Islet precursor cell (in vitro differentiated cells): ENCODE measurements around the gene COX18.

ENCODE experiments used
- DNase-seq: peaks from one replicate; pipeline ENCODE4 v3.0.0-alpha.2; 2018

The COX18 gene, protein sequence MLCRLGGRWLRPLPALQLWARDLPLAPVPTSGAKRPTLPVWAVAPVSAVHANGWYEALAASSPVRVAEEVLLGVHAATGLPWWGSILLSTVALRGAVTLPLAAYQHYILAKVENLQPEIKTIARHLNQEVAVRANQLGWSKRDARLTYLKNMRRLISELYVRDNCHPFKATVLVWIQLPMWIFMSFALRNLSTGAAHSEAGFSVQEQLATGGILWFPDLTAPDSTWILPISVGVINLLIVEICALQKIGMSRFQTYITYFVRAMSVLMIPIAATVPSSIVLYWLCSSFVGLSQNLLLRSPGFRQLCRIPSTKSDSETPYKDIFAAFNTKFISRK

GRCh38 chr4:73069338-73070073, at the start of gene COX18:
Gene COX18, minus strand, starts transcription at chr4:73069716. Its CDS starts 67 bp downstream, at chr4:73069649.
- DNase-seq: peak; percentile 99

DNA sequence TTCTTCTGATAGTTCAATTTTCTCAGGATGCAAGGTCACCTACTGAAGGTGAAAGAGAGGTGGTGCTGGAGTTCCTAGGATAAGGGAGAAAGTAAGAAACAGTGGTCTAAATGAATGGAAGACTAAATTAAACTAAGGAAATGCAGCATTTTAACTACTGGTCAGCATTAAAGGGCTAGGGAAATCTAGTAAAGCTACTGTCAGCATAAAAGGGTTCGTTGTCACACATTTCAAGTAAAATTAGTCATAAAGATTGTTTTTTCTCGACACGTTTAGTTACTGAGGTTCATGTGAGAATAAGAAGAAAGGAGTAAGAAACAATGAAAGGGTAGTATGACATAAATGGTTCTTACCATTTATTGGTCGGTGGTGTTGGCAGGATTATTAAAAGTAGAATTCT, 40.0 kb upstream of the COX18 start:
- no peak for DNase-seq

- no peak for DNase-seq
These were observed 35.2 kb upstream of the COX18 start for GRCh38 chr4:73104695-73105094.

DNA sequence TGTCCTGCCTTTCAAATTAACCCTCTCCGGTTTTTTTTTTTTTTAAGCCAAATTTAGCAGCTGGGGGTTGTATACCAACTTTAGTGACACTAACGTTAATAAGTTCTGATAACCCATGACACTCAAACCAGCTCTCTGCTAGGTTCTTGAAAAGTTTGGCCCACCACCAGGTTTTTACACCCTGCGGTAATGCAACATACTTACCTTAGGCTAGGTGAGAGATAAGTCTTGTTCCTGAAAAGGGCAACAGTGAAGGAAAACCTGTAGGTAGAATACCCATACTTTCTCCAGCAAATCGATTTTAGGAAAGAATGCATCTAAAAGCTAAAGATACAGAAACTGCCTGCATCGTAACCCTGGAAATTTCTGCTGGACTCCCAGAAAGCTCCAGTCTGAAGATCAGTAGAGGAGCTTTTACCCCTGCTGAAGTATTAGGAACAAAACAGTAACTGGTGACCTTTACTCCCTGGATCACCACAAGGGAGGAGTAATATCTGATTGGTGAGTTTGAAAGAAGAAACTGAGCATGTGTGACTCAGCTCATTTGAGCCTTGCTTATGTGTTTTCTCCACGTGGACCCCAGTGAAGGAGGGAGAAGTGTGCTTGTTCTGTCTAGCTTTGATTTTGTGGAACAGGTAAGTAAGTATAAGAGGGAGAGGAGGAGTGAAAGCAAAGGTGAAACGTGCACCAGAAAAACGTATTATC, 34.4 kb upstream of the COX18 start:
- no peak for DNase-seq

GRCh38 chr4:73099143-73099542, 29.6 kb upstream of the COX18 start:
- no peak for DNase-seq

DNA sequence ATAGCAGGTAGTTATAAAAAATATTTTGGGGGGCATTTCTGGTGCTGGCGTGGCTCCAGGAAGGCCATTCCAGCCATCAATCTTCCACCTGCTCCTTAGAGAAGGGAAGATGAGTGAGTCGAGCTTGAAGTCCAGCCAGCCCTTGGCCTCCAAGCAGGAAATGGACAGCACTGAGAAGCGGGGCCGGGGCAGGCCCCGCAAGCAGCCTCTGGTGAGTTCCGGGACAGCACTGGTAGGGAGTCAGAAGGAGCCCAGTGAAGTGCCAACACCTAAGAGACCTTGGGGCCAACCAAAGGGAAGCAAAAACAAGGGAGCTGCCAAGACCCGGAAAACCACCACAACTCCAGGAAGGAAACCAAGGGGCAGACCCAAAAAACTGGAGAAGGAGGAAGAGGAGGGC, 29.2 kb upstream of the COX18 start:
- DNase-seq: no peak

DNA sequence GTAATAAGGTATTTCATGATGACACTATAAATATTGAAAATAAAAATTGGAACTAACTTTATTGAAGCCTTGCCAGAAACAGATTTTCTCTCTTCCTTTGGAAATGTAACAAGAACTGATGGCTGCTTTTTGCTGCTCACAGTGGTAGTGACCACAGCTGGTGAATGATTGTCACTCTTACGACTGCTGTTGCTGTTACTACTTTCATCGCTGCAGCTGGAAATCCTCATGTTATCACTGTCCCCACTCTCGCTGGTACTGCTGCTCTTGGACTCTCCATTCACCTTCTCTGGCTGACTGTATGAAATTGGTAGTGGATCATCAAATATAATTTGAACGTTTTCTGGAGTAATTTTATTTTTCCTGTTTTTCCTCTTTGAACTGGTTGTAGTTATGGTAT, 28.5 kb upstream of the COX18 start:
- no peak for DNase-seq

DNA sequence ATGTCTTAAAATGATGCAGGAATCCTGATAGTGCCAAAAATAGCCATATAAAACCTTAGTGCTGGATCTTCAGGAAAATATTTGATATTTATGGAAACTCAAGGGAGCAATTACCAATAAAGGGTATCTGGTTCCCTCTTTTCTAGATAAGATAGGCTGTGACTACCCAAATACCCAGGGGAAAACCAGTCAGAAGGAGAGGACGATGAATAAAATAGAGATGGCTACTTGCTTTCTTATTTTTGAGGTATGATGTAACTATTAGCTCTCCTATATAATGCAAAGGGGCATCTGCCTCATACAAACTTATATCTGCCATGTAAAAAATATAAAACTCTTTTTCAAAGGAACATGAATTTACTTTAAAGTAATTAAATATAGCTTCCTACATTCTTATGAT, 23.4 kb upstream of the COX18 start:
- no peak for DNase-seq

DNA sequence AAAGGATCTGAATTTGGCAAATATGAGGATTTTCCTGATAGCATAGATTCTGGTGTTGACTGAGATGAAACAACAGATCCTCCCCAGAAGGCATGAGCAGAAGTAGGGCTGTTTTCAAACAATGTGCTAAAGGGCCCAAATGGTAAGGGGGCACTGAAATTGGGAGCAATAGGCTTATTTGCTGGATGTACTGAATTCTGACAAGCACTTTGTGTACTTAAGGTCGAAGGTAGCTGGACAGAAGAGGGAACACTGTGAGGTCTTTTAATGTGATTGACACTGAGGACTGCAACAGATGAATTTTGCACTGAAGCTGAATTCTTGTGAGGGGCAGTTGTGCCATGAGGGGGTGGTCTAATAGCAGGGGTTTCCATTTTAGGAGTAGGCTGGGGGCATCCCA, 21.2 kb upstream of the COX18 start:
- no peak for DNase-seq

GRCh38 chr4:73087871-73088270, 18.4 kb upstream of the COX18 start:
- DNase-seq: no peak

GRCh38 chr4:73086095-73086868, 16.8 kb upstream of the COX18 start:
- no peak for DNase-seq

DNA sequence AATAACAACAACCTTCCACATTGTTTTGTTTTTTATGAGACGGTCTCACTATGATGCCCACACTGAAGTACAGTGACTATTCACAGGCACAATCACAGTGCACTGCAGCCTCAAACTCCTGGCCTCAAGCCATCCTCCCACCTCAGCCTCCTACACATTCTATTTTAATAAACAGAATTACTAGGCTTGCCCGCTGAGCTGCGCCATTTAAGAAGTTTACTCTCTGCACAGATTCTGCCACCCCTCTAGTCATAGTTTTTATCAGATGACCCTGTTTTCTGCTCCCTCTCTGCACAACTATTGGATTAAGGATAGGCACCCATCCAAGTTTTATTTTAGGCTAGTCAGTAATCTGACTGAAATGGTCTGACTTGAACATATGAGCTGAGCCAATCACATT, 11.3 kb upstream of the COX18 start:
- DNase-seq: no peak

DNA sequence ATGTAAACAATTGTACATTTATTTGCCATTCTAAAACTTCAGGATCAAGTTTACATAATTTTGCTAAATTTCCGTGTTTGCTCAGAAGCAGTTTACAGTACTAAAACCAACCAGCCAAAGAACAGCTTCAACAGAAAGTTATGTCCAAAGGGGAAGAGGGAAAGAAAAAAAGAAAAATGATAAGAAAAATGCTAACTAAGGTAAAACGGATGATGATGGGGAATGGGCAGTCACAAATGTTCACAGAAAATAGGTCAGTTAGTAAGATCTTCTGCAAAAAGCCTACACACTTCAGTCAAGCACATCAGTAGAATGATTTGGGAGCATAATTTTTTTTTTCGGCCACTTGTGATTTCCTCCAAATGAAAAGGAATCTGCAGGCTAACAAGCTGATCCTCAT, 6.3 kb upstream of the COX18 start:
- DNase-seq: no peak

DNA sequence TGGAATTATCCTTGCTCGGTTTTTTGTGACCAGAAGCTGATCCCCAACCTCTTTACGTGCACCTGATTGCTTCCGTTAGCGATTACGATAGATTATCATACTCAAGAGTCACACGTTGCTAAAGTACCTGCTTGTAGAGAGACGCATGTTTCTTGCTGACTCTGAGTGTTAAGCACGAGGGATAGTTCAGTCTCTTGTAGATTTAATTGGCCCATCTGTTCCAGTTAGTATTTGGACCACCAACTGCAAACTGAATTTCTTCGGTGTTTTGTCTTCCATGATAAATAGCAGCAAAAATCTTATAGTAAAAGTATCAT, 516 bp upstream of the COX18 start:
- no peak for DNase-seq

GRCh38 chr4:73068491-73069337, 802 bp downstream of the COX18 start:
- no peak for DNase-seq

DNA sequence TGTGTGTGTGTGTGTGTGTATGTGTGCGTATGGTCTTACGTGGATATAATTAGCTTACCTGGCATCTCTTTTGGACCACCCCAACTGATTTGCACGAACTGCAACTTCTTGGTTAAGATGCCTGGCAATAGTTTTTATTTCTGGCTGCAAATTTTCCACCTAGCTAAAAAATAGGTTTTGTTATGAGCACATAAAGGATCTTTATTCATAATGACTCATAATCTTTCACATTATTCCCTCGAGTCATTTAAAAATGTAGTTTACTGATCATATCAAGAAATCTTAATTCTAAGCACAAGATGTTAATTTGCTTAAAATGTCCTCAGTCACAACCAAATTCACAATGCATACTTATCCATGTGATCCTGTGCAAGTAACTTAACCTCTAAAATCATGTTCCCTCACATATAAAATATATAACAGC, 1.5 kb downstream of the COX18 start:
- DNase-seq: no peak

DNA sequence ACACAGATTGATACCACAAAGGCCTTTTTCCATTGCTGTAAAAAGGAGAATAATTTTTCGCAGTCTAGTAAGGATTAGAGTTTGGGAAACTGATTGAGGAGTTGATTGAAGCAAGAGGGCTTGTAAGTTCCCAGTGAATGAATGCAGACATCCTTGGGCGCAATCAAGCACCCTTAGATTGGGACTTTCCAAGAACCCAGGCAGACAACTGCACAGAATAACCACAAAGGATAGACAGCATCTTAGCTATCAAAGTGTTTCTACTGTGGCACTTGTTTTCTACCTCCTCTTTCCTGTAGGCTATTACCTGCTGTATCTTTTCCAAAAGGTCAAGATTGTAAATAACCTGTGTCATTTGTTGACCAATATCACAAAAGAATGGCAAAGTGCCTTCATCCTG, 2.6 kb downstream of the COX18 start:
- DNase-seq: no peak

DNA sequence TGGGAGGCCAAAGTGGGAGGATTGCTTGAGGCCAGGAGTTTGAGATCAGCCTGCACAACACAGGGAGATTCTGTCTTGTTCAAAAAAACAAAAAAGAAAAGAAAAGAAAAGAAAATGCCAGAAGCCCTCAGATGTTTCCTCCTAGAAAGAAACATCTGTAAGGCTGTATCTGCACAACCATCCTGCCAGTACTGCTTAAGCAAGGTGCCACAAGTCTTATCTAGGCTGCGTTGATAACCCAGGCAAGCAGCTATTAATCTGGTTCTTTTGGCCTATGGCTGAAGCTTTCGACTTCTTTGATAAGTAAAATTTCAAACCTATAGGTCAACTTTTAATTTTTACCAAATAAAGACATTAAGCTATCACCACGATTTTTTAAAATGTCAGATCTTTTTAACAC, 3.1 kb downstream of the COX18 start:
- DNase-seq: no peak

- DNase-seq: no peak
These were observed 5.0 kb downstream of the COX18 start for GRCh38 chr4:73064536-73064935.

DNA sequence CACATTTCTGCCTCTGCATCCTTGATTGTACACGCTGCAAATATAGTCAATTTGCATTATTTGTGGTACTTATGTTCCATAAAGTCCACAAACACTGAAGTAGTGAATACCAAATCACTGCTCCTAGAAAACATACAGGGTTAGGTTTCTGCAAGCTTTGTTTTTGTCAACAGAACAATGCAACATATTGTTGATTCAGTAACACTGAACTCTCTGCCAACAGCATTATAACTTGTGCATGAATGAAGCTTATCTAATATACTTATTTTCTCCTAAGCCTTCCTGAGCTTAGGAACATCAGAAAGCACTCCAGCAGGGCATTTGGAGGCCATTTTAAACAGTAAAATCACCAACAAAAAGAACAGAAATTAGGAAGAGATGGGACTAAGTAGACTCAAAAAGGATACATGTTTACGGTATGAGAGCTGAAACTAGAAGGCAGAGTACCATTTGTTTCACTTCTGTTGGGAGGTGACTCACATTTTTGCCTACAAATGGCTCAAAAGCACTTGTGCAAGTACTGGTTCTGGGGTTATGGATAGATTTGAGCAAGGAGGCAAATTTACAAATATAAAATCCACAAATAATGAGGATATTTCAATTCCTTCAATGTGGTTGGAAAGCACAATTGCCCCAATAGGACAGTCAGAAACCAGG, 14.1 kb downstream of the COX18 start:
- no peak for DNase-seq

DNA sequence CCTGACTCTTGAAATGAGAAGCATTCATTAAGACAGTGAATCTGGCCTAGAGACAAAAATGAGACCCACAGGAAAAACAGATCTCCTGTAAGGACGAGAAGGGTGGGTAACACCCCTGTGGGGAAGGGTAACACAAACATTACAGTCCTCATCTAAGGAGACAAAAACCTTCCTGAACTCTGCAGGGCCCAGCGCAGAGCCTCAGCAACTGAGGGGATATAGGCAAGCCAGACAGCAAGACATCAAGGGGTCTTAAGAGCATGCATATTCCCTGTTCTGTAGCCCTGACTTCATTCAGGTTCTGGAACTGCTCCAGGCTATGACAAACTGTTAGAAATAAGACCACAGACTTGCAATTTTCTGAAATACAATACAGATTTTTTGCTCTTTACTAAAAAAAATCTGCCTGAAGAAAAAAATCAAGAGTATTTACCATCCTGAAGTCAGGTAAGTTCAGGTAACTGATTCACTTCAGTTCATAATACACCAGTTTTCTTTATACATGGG, 15.5 kb downstream of the COX18 start:
- no peak for DNase-seq

DNA sequence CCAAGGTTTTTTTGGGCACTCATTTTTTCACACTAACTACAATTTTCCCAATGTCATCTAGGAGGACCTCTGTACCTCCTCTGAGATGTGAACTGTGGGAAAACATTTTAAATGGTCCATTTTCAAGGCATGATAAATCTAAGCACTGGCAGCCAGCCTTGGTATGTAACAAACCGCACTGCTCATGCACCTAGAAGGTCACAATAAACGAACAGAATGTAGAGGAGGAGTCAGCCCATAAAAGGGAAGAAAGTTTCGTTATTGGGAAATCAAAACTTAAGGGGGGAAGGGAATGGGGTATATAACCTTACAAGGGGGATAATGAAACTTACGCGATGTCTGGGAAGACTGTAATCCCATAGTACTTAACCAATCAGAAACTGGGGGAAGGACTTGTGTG, 16.4 kb downstream of the COX18 start:
- no peak for DNase-seq
